Endodermal cell (in vitro differentiated cells): ENCODE measurements around the gene FEM1A. TPM values are rescaled to one million over a fixed set of nuclear protein-coding genes. Genes with fewer than 3 reads are reported as not detected.

Source experiments
- DNase-seq: peaks from one replicate; pipeline ENCODE4 v3.0.0-alpha.2; 2017
- H3K27ac ChIP-seq: 2 replicates; pipeline ENCODE4 v1.5.1; 2013; ENCODE audit warnings: mild to moderate bottlenecking, low read depth, low read length, moderate library complexity
- H3K27me3 ChIP-seq: 2 replicates; pipeline ENCODE4 v1.6.1; 2013; ENCODE audit warnings: mild to moderate bottlenecking, low read length, moderate library complexity; ENCODE audit not compliant: insufficient read depth, control insufficient read depth, poor library complexity, severe bottlenecking
- H3K36me3 ChIP-seq: 2 replicates; pipeline ENCODE4 v1.7.0; 2013; ENCODE audit warnings: mild to moderate bottlenecking, low read length, moderate library complexity; ENCODE audit not compliant: control insufficient read depth, insufficient read depth
- H3K4me1 ChIP-seq: one replicate; pipeline ENCODE4 v1.7.0; 2013; ENCODE audit warnings: low read length; ENCODE audit not compliant: control insufficient read depth, insufficient read depth
- H3K4me3 ChIP-seq: 2 replicates; pipeline ENCODE4 v1.5.1; 2013; ENCODE audit warnings: mild to moderate bottlenecking, low read length, moderate library complexity
- H3K9ac ChIP-seq: 2 replicates; pipeline ENCODE4 v1.6.1; 2013; ENCODE audit warnings: mild to moderate bottlenecking, low read length, moderate library complexity; ENCODE audit not compliant: poor library complexity, severe bottlenecking; ENCODE audit errors: extremely low read depth
- H3K9me3 ChIP-seq: 2 replicates; pipeline ENCODE4 v1.6.1; 2013; ENCODE audit warnings: mild to moderate bottlenecking, low read length, moderate library complexity; ENCODE audit not compliant: control insufficient read depth
- H3K27ac Mint-ChIP-seq: 2 replicates; pipeline ENCODE4 v1.8.0; 2020; ENCODE audit warnings: mixed read lengths
- H3K27me3 Mint-ChIP-seq: 2 replicates; pipeline ENCODE4 v1.8.0; 2021; ENCODE audit warnings: mild to moderate bottlenecking, mixed read lengths; ENCODE audit not compliant: insufficient read depth
- H3K36me3 Mint-ChIP-seq: 2 replicates; pipeline ENCODE4 v1.8.0; 2020; ENCODE audit warnings: low read depth, mixed read lengths
- H3K4me1 Mint-ChIP-seq: 2 replicates; pipeline ENCODE4 v1.8.0; 2020; ENCODE audit warnings: mixed read lengths
- H3K4me3 Mint-ChIP-seq: 2 replicates; pipeline ENCODE4 v1.8.0; 2020; ENCODE audit warnings: mild to moderate bottlenecking, moderate library complexity, mixed read lengths
- H3K9me3 Mint-ChIP-seq: 2 replicates; pipeline ENCODE4 v1.8.0; 2020; ENCODE audit warnings: mild to moderate bottlenecking, mixed read lengths
- CTCF ChIP-seq: fragments of 200-600 bp; sonication (generic); conservative IDR thresholded peaks from 2 replicates; pipeline ENCODE4 v1.5.0; 2021; ENCODE audit warnings: antibody characterized with exemption, mild to moderate bottlenecking
- WGBS, 2 experiments: methylation state at CpG; one replicate each; pipeline versions ENCODE4 v1.1.5 to v1.1.7; 2013; ENCODE audit warnings: missing lambda C conversion rate in 2 of 2, mixed read lengths in 1 of 2; ENCODE audit not compliant: insufficient coverage in 1 of 2, insufficient read length in 1 of 2; 5-methylcytosine and 5-hydroxymethylcytosine counted together
- microRNA-seq: library from miRNA; unstranded; fragments of <30 nt; microRNA quantifications from one replicate; pipeline ENCODE4 v1.2.0, GENCODE V29; 2020; ENCODE audit warnings: borderline microRNAs expressed
- total RNA-seq, 2 donors: library from RNA; stranded (reverse); fragmentation: NEBNext Ultra II Directional in 1 of 2; extraction: Animal tissue kit (Norgen Biotek cat#: 25700) in 1 of 2; gene quantifications; 2 replicates in 1 of 2; 3 replicates in 1 of 2; pipeline ENCODE4 v1.2.1, GENCODE V29; 2021

Gene FEM1A
- total RNA-seq, 2 donors from 2014 or later, result 15.8 to 16.0 TPM

- no peak for TF ChIP-seq CTCF
- Histone ChIP-seq H3K9ac (no peak overlapping the region), H3K27ac (no peak overlapping the region), H3K27me3 (no peaks in the 10 kb centered on the region), H3K36me3 (peaks cover 57% of the 10 kb centered on the region), H3K4me1 (no peaks in the 10 kb centered on the region), H3K9me3 (no peaks in the 10 kb centered on the region), H3K4me3 (no peak overlapping the region)
- H3K27me3 Mint-ChIP-seq, result no peaks in the 10 kb centered on the region
- DNase-seq, result no peak
- no peak overlapping the region for H3K4me3 Mint-ChIP-seq
- 89 to 94% methylated on average over 6 to 7 of the region's 7 CpGs for WGBS, 2 experiments
- H3K9me3 Mint-ChIP-seq, result no peaks in the 10 kb centered on the region
- H3K36me3 Mint-ChIP-seq, result peaks cover 53% of the 10 kb centered on the region
- H3K4me1 Mint-ChIP-seq, result no peaks in the 10 kb centered on the region
- H3K27ac Mint-ChIP-seq, result no peak overlapping the region
These were observed 57.5 kb downstream of the FEM1A start for GRCh38 chr19:4849019-4849418.

Small RNA genes within 50 kb of the gene (microRNA-seq; reads per million reads assigned to microRNA genes)
- gene MIR7-3, result 3.9 reads per million, percentile 26 among the genes with 10 or more reads in this experiment

Other genes with a start within 250 kb of the FEM1A start
- 10 to 100 TPM; 28.9 to 67.8 TPM for gene SEMA6B, start 232.1 kb upstream of the FEM1A start, total RNA-seq
- 10 to 100 TPM; 18.1 to 25.5 TPM for gene TNFAIP8L1, start 152.2 kb upstream of the FEM1A start, total RNA-seq
- gene MYDGF, start 121.4 kb upstream of the FEM1A start, total RNA-seq, result 10 to 100 TPM; 58.7 to 64.0 TPM
- 10 to 100 TPM; 36.8 to 48.8 TPM for gene DPP9, start 67.9 kb upstream of the FEM1A start, total RNA-seq
- 1 to 10 TPM; 2.9 to 4.6 TPM for gene TICAM1, start 40.0 kb downstream of the FEM1A start, total RNA-seq
- 10 to 100 TPM; 80.0 to 80.9 TPM for gene PLIN3, start 75.9 kb downstream of the FEM1A start, total RNA-seq
- gene ARRDC5, start 111.2 kb downstream of the FEM1A start, total RNA-seq, result not detected
- 10 to 100 TPM; 54.6 to 59.4 TPM for gene UHRF1, start 117.8 kb downstream of the FEM1A start, total RNA-seq
- 10 to 100 TPM; 27.8 to 38.5 TPM for gene KDM4B, start 177.4 kb downstream of the FEM1A start, total RNA-seq